Measurements from ENCODE around the gene METTL3.

DNA sequence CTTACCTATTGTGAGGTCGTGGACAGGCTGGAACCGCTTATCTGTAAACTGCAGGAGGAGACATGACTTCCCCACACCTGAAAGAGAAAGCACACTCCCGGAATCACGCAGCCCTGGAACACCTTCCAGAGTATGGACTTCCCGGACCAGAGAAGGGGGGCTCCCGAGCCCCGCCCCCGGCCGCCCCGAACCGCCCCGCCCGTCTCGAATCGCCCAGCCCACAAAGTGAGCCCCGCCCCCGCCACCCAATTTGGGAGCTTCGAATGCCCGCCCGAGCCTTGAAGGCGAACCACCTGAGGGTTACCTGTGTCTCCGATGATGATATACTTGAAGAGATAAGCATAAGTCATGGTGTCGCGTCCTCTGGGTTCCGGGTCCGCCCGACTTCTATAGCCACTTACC, 34.6 kb downstream of the METTL3 start:
- TF ChIP-seq, protein P1, sequence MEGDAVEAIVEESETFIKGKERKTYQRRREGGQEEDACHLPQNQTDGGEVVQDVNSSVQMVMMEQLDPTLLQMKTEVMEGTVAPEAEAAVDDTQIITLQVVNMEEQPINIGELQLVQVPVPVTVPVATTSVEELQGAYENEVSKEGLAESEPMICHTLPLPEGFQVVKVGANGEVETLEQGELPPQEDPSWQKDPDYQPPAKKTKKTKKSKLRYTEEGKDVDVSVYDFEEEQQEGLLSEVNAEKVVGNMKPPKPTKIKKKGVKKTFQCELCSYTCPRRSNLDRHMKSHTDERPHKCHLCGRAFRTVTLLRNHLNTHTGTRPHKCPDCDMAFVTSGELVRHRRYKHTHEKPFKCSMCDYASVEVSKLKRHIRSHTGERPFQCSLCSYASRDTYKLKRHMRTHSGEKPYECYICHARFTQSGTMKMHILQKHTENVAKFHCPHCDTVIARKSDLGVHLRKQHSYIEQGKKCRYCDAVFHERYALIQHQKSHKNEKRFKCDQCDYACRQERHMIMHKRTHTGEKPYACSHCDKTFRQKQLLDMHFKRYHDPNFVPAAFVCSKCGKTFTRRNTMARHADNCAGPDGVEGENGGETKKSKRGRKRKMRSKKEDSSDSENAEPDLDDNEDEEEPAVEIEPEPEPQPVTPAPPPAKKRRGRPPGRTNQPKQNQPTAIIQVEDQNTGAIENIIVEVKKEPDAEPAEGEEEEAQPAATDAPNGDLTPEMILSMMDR (IDR thresholded peaks at IDR 0.05), result no peak
- TF ChIP-seq POLR2A (IDR thresholded peaks at IDR 0.05), result no peak

Measured in tibial nerve (tissue), 3 donors.